ENCODE results near the gene AFAP1.
A peak's percentile ranks its signal among the peaks of the same experiment; 100 is the strongest.
"Not testable (repeated sequence)": the region's sequence is repeated elsewhere in the genome, so short reads cannot be mapped to it uniquely, and the experiment has no call there.

The AFAP1 gene

DNA sequence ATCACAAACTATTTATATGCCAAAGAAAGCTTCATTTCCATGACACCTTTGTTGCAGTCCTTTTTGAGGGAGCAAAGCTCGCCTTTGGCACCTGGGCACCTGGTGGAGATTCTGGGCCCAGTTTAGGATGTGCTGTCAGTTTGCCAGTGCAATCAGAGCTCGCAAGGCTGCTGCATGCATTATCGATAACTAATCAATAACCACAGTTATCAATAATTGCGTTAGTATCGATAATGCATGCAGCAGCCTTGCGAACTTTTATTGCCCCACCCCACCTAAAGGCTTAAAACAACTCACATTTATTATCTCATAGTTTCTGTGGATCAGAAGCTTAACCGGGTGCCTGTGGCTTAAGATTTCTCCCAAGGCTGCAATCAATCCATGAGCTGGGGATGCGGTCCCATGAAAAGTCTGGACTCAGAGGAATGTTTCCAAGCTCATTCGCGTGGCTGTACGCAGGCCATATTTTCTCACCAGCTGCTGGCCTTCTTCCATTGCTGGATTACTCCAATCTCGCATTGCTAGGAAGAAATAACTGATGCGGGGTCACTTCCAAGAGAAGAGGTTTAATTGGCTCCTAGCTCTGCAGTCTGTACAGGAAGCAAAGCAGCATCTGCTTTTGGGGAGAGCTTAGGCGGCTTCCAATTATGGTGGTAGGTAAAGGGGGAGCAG is 6.2 kb upstream of the AFAP1 start:
- DNase-seq (ENCODE audit: low read depth) = no peak

DNA sequence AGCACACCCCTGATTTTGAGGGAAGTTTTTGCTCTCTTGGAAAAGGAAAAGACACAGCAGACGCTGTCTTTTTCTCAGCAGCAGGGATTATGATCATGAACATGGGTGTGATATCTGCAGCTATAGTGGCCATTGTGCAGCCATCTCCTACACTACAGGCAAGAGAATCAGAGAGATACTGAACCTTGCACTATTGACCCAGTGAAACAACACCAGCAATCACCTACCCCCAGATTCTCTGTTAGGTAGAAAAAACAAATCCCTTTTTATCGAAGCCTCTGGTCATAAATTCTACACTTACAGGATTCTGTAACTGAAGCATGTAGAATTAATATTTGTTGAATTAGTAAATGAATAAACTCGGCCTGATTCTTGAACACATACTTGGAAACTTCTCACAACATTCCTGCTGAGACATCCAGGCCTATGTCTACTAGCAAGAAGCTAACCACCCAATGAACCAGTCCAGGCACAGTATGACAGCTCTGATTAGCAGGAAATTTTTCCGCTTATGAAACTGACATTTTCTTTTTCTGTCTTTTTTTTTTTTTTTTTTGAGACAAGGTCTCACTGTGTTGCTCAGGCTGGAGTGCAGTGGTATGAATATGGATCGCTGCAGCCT is 5.0 kb upstream of the AFAP1 start:
- DNase-seq (ENCODE audit: low read depth) = no peak

DNA sequence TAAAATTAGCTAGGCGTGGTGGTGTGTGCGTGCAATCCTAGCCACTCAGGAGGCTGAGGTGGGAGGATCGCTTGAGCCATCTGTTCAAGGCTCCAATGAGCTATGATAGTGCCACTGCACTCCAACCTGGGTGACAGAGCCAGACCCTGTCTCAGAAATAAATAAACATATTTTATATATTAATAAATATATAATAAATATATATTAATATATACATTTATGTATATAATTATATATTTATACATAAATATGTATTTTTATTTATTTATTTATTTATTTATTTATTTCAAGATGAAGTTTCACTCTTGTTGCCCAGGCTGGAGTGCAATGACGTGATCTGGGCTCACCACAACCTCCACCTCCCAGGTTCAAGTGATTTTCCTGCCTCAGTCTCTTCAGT is 4.0 kb upstream of the AFAP1 start:
- DNase-seq (ENCODE audit: low read depth) = not testable (repeated sequence)

DNA sequence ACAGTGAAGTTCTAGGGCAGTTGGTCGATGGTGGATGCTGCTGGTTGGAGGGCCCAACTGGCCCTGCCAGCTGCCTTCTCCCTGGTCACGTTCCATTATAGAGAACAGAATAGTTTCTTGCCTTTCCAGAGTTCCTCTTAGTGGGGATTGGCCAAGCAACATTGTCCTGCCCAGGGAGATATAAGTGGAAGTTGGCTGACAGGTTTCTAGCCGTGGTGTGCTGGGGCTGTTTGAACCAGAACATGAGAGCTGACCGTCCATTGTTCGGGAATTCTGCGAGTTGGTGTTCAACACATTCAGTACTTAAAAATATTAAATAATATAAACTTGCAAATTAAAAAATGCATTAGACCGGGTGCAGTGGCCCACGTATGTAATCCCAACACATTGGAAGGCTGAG is 3.5 kb upstream of the AFAP1 start:
- no peak for DNase-seq (ENCODE audit: low read depth)

DNA sequence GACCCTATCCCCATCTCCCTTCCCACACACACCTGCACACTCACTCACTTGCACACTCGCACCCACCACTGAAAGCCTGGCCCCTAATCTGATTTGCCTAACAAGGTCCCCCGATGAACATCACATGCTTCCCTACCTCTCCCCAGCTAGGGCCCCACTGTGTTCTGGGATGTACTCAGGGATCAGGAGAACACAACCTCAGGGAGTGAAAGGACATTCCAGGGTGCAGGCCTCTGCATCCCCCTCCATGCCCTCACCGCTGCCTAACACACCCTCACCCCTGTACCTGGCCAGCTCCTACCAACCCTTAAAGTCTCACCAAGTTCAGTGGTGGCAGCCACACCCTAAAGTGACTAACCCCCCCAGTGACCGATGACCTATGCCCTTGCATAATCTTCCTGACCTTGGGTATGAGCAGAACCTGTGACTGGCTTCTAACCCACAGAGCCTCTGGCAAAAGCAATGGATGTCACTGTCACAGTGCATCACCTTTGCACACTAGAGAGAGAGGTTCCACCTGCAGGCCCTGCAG is 2.4 kb upstream of the AFAP1 start:
- DNase-seq (ENCODE audit: low read depth) = no peak

DNA sequence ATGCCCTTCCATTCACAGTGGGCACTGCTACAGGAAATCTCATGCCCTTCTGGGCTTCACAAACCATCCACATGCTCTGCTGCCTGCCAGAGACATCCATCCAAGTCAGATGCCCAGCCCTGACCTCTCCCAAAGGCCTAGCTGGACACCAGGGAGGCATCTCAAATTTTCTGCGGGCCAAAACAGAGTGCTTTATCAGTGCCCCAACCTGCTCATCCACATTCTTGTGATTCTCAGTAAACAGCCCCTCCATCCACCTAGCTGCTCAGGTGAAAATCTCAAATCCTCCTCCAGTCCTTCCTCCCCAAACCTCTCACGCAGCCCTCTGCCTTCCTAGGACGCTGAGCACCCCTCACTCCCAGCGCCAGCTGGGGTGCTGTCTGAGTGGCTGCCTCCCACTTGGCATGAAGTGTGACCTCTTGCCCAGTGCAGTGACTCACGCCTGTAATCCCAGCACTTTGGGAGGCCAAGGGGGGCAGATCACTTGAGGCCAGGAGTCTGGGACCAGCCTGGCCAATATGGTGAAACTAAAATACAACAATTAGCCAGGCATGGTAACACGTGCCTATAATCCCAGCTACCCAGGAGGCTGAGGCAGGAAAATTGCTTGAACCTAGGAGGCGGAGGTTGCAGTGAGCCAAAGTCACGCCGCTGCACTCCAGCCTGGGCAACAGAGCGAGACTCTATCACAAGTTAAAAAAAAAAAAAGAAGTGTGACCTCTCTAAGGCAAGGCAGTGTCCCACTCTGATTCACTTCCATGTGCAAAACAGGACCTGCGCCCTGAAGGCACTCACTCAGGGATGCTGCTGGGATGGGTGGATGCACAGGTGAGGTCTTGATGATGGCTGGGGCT is 1.7 kb upstream of the AFAP1 start:
- DNase-seq (ENCODE audit: low read depth) = peak; percentile 46

DNA sequence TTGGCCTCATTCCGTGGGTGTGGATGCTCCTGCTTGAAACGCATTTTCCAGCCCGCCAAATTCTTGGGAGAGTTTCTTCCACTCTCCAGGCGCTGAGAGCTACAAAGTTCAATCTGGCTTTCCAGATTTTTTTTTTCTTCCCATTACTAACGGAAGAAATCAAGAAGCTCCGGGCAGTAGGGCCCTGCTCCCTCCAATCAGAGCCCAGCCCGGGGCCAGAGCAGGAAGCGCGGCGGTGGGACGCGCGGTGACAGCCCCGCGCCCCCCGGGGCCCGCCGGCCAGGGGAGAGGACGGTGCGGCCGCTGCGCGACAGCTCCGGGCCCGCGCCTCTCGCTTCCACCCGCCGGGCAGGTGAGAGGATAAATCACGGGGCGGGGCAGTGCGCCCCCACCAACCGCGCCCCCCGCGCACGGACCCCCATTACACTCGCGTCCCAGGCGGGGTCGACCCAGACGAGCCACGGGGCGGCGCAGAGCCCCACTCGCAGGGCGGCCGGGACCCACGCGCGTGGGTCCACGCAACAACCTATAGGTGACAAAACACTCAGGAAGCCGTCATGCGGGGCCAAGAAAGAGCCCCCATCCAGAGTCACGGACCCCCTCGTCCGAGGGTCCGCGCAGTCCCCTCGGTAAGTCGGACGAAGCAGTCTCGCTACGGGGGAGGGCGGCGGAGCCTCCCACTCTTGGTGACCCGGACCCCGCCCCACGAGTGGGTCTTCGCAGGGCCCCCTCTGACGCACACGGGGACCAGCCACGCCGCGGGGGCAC is 868 bp downstream of the AFAP1 start:
- peak; percentile 69 for DNase-seq (ENCODE audit: low read depth)

DNA sequence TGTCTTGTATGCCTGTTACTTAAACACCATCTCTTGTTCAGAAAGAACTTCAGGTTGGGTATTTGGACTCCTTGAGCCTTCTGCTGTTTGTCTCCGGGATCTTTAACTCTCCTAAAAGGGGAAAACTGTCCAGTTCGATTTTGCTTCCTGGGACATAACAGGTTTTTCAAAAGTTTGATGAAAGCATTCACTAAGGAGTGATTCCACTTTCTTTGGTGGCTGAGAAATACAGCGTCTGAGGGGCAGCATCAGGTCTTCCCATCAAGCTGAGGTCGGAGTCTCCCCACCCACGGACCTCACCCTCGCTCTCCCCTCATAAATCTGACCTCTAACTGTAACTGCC is 1.4 kb downstream of the AFAP1 start:
- DNase-seq (ENCODE audit: low read depth) = no peak

DNA sequence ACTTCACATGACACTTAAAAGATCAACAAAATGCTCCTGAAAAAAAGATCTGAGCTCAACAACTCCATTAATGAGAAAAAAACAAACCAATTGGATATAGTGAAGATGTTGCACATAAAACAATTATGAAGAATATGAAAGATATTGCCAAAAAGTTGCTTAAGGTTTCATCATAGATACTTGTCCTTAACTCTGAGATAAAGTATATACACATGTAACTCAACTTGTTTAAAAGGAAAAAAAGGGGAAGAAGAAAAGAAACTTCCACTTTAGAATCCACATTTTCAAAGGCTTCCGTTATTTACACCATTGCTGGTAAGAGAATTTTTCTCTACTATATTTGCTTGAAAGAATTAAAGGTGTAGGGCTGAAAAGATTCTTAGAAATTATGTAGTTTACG is 2.7 kb downstream of the AFAP1 start:
- DNase-seq (ENCODE audit: low read depth) = no peak

DNA sequence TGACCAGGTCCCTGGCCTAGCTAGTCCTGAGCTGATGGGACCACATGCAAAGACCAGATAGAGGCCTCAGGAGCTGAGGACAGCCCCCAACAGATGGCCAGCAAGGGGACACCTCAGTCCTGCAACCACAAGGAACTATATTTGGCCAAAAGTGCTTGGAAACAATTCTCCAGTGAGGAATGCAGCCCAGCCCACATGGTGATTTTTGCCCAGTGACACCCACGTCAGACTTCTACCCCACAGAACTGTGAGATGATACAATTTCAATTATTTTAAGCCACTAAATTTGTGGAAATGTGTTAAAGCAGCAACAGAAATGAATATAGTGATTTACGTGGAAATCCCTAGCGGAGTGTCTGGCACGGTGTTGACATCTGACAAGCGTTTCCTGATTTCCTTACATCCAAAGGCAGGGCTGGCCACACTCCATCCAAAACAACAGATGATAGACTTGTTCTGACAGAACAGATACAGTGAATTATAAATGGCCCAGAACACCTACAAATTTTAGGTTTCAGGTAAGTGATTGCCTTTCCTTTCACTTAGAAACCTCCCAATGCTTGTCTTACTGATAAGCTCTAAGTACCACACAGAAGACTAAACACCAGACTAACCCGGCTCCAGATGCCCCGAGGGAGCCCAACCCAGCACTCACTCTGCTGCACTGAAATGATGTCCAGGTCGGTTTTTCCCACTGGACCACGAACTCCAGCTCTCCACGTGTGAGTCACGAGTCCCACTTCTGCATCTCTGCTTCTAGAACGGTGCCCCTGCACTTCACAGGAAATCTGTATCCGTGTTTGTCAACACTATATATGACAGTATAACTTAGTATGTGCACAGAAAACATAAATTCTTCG is 5.8 kb downstream of the AFAP1 start:
- peak; percentile 39 for DNase-seq (ENCODE audit: low read depth)

DNA sequence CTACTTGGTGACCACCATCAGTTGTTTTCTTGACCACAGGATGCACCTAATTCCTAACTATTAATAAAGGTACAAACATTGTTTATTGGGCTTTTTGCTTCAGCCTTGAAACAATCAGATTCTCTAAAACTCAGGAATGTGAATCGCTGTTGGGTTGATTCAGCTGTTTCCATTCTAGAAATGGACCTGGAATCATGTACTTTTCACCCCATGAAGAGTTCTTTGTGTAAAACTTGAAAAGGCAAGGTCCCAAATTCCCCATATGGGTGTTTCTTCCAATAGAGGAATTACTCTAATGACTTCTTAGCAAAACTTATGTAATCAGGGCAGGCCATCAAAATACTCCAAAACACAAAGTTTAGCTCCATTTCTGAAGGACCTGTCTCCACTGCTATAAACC is 7.4 kb downstream of the AFAP1 start:
- DNase-seq (ENCODE audit: low read depth) = no peak

DNA sequence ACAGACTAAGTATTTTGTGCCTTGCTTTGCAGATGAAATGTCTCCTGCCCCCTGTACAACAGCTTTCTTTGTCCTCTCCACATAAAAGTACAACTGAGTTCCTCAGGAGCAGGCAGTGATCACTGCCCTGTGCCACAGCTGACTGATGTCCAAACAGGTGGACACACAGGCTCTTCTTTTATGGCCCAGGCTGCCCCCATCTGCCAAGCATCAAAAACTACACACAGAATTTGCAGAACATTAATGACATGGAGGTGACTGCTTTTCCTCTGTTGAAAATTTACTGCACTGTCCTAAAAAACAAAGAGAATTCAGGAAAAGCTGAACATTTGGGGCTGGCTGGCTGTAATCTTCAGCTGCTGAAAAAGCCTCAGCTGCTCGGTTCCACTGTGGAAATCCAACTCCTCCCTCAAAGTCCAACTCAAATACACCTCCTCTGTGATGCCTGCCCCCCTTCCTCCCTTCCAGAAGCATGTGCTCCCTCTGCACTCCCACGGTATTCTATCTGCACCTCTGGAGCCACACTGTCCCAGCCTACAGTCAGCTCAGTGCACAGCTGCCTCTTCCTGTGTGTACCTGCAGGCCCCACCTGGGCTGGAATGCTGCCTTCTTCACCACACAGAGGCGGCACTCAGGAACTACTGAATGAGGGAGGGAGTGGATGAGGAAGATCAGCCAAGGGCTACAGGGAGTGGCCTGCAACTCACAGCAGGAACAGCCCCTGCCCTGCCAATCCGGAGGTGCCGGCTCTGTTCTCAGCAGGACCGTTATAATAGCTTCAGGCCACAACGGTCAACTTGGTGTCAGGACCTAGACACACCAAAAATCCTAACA is 10.3 kb downstream of the AFAP1 start:
- peak; percentile 45 for DNase-seq (ENCODE audit: low read depth)

DNA sequence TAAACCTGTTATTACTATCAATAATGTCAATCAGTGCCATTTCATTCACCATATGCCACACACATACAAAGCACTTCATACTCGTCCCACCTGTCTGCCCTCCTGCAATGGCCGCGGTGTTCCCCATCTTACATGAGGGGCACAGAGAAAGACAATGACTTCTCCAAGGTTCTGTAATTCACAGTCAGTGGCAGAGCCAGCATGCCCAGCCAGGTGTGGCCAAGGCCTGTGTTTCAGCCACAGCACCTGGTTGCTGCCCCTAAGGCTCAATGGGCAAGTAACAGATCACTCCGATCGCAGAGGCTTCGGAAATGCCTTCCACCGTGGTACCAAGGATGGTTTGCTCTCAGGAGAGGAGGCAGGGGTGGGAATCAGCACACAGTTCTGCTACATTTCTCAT is 10.9 kb downstream of the AFAP1 start:
- DNase-seq (ENCODE audit: low read depth) = no peak

DNA sequence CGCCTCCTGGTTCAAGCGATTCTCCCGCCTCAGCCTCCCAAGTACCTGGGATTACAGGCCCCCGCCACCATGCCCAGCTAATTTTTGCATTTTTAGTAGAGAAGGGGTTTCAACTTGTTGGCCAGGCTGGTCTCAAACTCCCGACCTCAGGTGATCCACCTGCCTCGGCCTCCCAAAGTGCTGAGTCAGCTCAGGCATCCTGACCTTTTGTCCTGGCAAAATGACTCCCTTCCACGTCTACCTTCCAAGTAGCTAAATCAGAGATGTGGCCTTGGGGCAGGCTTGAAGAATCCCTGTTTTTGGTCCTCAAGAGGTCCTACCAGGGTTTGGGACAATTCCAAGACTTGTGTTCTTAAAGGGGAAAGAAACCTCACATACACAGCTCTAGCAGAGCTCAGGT is 12.8 kb downstream of the AFAP1 start:
- DNase-seq (ENCODE audit: low read depth) = no peak

DNA sequence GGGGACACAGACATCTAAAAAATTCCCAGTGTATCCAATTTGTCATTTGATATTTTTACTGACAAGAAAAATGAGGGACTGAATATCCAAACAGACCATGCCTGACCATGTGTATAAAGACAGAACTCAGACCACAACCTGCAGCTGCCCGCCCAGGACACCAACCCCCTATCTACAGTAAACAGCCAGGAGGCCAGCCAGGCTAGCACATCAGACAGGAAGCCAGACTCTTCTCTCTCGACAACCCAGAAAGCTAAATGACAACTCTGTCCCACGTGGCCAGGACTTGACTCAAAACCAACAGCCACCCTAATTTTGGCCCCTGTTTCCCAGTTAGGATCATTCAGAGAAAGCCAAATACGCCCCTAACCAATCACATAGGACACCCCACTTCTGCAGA is 15.1 kb downstream of the AFAP1 start:
- no peak for DNase-seq (ENCODE audit: low read depth)

DNA sequence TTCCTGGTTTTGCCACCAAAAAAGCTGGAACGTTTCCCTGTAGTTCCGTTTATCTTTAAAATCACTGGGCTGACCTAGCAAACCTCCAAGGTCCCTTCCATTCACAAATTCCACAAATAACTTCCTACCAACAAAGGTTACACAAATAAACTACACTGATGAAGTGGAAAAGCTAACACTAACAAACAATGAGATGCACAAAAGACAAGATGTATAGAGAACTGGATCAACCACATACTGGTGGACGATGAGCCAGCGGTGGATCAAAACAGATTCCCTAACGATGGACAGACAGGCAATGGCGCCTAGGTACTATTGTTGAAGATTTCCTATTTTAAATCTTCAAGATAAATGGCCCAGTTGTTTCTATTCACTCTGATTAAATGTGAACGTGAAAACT is 15.5 kb downstream of the AFAP1 start:
- peak; percentile 38 for DNase-seq (ENCODE audit: low read depth)

DNA sequence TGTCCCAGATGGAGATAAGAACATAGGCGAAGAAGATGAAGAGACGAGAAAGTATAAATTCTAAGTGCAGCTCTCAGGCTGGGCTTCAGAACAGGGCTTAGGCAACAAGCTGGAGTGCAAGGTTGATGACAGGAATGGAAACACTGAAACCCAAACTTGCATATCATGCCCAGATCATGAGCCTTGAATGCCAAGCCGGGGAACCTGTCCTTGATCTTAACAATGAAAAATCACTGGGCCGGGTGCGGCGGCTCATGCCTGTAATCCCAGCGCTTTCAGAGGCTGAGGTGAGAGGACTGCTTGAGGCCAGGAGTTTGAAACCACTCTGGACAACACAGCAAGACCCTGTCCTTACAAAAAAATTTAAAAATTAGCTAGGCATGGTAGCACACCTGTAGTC is 17.2 kb downstream of the AFAP1 start:
- no peak for DNase-seq (ENCODE audit: low read depth)

DNA sequence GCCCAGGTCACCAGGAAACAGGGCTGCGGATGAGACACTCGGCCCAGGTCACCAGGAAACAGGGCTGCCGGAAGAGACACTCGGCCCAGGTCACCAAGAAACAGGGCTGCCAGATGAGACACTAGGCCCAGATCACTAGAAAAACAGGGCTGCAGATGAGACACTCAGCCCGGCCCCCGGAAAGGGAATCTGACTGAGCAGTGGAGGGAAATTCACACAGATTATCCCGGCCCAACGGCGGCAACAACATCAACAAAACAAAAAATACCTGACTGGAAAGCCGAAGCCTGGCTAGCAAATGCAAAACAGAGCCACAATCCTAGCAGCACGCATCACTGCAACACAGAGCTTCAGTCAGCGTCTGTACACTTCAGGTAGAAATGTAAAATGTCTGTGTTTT is 20.7 kb downstream of the AFAP1 start:
- DNase-seq (ENCODE audit: low read depth) = no peak

DNA sequence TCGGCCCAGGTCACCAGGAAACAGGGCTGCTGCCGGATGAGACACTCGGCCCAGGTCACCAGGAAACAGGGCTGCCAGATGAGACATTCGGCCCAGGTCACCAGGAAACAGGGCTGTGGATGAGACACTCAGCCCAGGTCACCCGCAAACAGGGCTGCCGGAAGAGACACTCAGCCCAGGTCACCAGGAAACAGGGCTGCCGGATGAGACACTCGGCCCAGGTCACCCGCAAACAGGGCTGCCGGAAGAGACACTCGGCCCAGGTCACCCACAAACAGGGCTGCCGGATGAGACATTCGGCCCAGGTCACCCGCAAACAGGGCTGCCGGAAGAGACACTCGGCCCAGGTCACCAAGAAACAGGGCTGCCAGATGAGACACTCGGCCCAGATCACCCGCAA is 21.5 kb downstream of the AFAP1 start:
- DNase-seq (ENCODE audit: low read depth) = not testable (repeated sequence)

DNA sequence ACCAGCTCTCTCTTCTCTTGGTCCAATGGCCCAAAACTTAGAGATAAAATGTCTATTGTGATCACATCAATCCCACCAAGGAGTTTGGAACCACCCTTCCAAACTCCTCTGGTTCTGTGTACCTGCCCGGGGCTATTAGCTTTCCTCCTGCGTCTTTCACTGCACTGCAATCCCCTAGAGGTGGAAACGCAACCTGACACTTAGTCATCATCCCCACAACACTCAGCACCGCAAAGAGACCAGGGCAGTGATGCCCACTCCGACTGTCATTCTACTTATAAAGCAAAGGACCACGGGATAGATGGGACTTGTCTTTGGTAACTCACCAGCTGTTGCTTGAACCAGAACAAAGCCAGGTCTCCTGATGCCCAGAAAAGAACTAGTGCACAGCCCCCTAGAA is 22.0 kb downstream of the AFAP1 start:
- DNase-seq (ENCODE audit: low read depth) = no peak

DNA sequence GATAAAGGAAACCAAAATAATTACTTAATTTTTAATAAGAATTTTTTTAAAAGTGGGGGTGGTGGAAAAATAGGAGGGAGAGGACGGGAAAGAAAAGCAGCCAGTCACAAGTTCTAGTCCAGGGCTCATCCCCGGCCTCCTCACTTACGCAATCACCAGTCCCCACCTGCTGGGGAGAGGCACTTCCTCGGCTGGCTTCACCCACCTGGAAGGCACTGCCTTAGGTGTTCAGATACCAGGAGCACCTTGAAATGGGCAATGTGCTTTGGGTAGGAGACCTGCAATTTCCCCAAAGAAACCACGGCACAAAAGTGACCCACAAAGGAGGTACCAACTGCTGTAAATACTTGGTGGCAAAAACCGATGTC is 23.8 kb downstream of the AFAP1 start:
- DNase-seq (ENCODE audit: low read depth) = no peak
